Measurements from ENCODE around the gene PFDN6. TPM values are rescaled to one million over a fixed set of nuclear protein-coding genes. Genes with fewer than 3 reads are reported as not detected.

Gene PFDN6
- total and polyA plus RNA-seq, 2 of the 13 experiments (the other 11 are each of a cell fraction or from before 2014, with no cell fraction given), result 75.5 to 87.0 TPM

DNA sequence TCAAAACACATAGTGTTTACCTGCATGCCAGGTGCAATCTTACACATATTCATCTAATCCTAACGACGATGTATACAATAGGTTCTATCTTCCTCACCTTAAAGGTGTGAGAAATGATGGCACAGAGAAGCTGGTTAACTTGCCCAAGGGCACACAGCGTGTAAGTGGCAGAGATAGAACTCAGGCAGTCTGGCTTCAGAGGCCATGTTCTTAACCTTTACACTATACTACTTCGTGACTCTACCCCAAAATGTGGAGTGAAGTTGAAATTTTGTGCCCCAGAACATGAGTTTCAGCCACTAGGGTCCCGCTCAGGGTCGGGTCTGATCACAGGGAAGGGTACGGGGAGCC, 18.3 kb upstream of the PFDN6 start (continued):
- TF ChIP-seq SNAPC5 (CRISPR knock-in tag; IDR thresholded peaks at IDR 0.05; ENCODE audit: borderline replicate concordance) (no peak), RBAK (CRISPR knock-in tag; IDR thresholded peaks at IDR 0.05) (peak; percentile 59; the same call in 1 of the 2 replicates), AGO2 (optimal IDR thresholded peaks at IDR 0.05; ENCODE audit: low read depth, low read length) (no peak), MLXIP (CRISPR knock-in tag; IDR thresholded peaks at IDR 0.05; ENCODE audit: borderline replicate concordance) (peak; percentile 1; the same call in 1 of the 2 replicates), SSRP1 (CRISPR knock-in tag; IDR thresholded peaks at IDR 0.05) (0 out of 2 replicates have a peak, but pooled peaks have one; percentile 40), THAP8 (CRISPR knock-in tag; IDR thresholded peaks at IDR 0.05; ENCODE audit: borderline replicate concordance) (no peak)
- TF ChIP-seq, protein P1, sequence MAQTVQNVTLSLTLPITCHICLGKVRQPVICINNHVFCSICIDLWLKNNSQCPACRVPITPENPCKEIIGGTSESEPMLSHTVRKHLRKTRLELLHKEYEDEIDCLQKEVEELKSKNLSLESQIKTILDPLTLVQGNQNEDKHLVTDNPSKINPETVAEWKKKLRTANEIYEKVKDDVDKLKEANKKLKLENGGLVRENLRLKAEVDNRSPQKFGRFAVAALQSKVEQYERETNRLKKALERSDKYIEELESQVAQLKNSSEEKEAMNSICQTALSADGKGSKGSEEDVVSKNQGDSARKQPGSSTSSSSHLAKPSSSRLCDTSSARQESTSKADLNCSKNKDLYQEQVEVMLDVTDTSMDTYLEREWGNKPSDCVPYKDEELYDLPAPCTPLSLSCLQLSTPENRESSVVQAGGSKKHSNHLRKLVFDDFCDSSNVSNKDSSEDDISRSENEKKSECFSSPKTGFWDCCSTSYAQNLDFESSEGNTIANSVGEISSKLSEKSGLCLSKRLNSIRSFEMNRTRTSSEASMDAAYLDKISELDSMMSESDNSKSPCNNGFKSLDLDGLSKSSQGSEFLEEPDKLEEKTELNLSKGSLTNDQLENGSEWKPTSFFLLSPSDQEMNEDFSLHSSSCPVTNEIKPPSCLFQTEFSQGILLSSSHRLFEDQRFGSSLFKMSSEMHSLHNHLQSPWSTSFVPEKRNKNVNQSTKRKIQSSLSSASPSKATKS (CRISPR knock-in tag; IDR thresholded peaks at IDR 0.05), result peak; percentile 76; the same call in 1 of the 2 replicates
- TF ChIP-seq, protein P2, sequence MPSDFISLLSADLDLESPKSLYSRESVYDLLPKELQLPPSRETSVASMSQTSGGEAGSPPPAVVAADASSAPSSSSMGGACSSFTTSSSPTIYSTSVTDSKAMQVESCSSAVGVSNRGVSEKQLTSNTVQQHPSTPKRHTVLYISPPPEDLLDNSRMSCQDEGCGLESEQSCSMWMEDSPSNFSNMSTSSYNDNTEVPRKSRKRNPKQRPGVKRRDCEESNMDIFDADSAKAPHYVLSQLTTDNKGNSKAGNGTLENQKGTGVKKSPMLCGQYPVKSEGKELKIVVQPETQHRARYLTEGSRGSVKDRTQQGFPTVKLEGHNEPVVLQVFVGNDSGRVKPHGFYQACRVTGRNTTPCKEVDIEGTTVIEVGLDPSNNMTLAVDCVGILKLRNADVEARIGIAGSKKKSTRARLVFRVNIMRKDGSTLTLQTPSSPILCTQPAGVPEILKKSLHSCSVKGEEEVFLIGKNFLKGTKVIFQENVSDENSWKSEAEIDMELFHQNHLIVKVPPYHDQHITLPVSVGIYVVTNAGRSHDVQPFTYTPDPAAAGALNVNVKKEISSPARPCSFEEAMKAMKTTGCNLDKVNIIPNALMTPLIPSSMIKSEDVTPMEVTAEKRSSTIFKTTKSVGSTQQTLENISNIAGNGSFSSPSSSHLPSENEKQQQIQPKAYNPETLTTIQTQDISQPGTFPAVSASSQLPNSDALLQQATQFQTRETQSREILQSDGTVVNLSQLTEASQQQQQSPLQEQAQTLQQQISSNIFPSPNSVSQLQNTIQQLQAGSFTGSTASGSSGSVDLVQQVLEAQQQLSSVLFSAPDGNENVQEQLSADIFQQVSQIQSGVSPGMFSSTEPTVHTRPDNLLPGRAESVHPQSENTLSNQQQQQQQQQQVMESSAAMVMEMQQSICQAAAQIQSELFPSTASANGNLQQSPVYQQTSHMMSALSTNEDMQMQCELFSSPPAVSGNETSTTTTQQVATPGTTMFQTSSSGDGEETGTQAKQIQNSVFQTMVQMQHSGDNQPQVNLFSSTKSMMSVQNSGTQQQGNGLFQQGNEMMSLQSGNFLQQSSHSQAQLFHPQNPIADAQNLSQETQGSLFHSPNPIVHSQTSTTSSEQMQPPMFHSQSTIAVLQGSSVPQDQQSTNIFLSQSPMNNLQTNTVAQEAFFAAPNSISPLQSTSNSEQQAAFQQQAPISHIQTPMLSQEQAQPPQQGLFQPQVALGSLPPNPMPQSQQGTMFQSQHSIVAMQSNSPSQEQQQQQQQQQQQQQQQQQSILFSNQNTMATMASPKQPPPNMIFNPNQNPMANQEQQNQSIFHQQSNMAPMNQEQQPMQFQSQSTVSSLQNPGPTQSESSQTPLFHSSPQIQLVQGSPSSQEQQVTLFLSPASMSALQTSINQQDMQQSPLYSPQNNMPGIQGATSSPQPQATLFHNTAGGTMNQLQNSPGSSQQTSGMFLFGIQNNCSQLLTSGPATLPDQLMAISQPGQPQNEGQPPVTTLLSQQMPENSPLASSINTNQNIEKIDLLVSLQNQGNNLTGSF (CRISPR knock-in tag; IDR thresholded peaks at IDR 0.05), result no peak
